ENCODE measurements around the gene CTBS.
A peak's percentile ranks its signal among the peaks of the same experiment; 100 is the strongest.

Gene CTBS

DNA sequence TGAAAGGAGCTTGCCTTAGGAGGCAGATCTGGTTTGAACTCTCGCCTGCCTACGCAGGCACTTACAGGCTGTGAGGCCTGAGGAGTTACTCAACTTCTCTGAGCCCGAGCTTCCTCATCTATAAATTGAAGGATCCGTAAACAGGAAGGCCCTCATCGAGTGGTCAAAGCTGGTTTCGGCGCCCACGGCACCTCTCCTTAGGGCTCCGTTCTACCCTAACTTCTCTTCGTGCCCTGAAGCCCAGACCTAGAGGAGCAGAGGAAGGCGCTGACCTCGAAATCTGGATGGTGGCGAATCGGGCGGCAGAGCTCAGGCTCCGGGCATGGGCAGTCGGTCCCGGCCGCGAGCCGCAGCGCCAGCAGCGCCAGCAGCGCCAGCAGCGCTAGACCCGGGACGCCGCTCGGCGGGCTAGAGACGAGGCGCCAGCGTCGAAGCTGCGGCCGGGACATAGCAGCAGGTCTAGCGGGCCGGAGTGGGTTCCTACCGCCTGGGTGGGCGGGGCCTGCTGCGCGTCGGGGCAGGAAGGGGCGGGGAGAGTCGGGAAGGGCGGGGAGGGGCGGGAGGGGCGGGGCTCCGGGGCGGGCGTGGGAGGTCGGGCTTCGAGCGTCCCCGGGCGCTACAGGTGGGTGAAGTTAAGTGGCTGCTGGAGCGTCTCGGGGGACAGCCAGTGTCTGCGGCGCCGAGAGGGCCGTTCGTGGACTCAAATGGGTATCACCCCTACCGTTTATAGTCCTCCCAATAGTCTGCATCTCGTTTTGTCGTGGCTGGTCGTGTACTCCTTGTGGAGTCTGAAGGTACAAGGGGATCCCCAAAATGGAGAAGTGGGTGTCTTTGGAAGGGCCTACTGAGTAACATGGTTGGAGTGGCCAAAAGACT, at the start of gene CTBS:
CTBS (minus strand) TSS at position 474 of the 876 bp plus-strand sequence; CDS start at position 449, 25 bp downstream.
- H3K27ac ChIP-seq = peak within 1 kb of the TSS; percentile 87
- TF ChIP-seq, protein P1, sequence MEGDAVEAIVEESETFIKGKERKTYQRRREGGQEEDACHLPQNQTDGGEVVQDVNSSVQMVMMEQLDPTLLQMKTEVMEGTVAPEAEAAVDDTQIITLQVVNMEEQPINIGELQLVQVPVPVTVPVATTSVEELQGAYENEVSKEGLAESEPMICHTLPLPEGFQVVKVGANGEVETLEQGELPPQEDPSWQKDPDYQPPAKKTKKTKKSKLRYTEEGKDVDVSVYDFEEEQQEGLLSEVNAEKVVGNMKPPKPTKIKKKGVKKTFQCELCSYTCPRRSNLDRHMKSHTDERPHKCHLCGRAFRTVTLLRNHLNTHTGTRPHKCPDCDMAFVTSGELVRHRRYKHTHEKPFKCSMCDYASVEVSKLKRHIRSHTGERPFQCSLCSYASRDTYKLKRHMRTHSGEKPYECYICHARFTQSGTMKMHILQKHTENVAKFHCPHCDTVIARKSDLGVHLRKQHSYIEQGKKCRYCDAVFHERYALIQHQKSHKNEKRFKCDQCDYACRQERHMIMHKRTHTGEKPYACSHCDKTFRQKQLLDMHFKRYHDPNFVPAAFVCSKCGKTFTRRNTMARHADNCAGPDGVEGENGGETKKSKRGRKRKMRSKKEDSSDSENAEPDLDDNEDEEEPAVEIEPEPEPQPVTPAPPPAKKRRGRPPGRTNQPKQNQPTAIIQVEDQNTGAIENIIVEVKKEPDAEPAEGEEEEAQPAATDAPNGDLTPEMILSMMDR (conservative IDR thresholded peaks at IDR 0.05) = no peak

GRCh38 chr1:84621553-84621952, 47.3 kb upstream of the CTBS start:
- 0 out of 2 replicates have a peak overlapping the region, but pooled peaks have one; percentile 67 for H3K27ac ChIP-seq
- TF ChIP-seq, protein P1 (conservative IDR thresholded peaks at IDR 0.05) = no peak

DNA sequence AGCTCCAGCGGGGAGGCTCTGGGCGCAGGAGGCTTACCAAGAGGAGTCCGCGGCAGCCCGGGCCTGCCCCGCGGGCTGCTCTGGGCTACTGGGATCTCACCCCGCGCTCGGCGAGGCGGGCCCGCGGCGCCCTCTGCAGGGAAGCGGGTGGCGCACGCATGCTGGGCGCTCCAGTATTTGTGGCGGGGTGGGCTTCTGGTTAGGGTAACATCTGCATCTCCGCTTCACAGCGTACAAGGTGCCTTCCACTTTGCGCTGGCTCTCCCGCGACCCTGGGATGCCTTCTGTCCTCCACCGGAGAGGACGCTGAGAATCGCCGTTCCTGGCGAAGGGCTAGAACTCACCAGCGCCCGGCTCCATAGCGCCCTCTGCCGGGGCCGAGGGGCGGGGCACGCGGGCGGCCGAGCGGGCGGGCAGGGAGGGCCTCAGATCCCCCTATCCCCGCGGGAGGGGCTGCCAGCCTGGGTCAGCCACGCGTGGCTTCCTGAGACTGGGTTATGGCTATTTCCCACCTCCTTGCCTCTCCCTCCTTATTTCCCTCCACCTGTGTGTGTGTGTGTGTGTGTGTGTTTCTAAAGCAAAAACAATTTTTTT, 46.6 kb upstream of the CTBS start:
- peak overlapping the region; percentile 67 for H3K27ac ChIP-seq
- TF ChIP-seq, protein P1 (conservative IDR thresholded peaks at IDR 0.05) = peak; percentile 98

DNA sequence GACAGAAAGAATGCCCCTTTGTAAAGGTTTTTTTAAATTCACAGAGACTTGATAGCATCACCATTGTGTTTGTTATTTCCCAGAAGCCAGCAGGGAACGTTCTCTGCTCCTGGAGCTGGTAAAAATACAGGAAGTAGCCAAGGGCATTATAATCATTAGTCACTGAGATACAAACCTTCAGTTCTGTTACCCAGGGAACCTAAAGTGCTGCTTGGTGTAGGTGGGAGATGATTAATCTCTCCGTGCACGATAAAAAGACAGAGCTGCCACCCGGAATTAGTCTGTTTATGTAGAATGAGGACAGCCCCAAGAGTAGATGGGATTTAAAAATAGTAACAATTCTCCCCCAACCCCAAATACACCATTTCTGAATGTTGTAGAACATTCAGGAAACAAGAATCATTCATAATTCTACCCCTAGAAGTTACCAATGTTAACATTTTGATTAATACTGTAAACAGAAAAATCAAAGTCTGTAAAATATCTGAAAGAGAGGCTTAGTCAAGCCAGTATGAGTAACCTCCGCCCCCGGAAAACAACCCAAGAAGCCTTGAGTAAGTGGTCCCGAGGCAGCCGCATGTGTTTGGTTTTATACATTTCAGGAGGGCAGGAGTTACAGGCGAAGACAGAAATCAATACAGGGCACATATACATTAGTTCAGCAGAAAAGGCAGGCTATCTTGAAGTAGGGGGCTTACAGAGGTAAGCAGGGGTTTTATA, 45.3 kb upstream of the CTBS start:
- TF ChIP-seq, protein P1 (conservative IDR thresholded peaks at IDR 0.05) = no peak
- H3K27ac ChIP-seq = peak overlapping the region; percentile 67

- TF ChIP-seq, protein P1 (conservative IDR thresholded peaks at IDR 0.05) = no peak
- H3K27ac ChIP-seq = no peak overlapping the region
Observed at GRCh38 chr1:84617349-84617748, 43.1 kb upstream of the CTBS start.

DNA sequence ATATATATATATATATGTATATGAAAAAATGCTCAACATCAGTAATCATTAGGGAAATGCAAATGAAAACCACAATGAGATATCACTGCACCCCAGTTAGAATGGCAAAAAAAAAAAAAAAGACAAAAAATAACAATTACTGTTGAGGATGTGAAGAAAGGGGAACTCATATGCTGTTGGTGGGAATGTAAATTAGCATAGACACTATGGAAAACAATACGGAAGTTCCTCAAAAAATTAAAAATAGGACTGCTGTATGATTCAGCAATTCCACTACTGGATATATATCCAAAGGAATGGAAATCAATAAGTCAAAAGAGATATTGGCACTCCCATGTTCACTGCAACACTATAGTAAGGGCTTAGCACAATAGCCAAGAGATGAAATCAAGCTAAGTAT, 41.5 kb upstream of the CTBS start:
- H3K27ac ChIP-seq = no peak overlapping the region
- TF ChIP-seq, protein P1 (conservative IDR thresholded peaks at IDR 0.05) = no peak

- TF ChIP-seq, protein P1 (conservative IDR thresholded peaks at IDR 0.05) = no peak
- no peak overlapping the region for H3K27ac ChIP-seq
Observed at GRCh38 chr1:84613887-84614286, 39.6 kb upstream of the CTBS start.
